ENCODE measurements around the gene LGR5.
"Not testable (repeated sequence)": the region's sequence is repeated elsewhere in the genome, so short reads cannot be mapped to it uniquely, and the experiment has no call there.

LGR5 gene

DNA sequence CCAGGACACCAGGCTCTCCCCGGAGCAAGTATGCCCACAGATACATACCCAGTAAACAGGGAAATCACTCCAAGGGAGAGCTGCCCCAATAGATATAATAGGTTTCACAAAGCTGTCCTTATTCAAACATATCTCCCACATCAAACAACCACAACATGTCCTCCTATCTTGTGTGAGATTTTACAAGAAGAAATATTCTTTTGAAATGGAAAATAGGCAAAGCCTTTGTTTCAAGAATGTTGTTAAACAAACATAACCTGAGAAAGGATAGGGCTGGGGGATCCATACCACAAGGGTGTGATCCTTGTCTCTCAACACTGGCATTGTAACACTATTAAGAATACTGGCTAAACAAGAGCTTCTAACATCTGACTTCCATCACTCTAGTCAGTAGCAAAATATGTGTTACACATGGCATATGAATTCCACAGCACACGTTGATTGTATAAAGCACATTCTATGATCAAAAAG is 32.9 kb downstream of the LGR5 start:
- DNase-seq (ENCODE audit: low read depth in 2 of 3, low spot score in 1 of 3), result no peak

DNA sequence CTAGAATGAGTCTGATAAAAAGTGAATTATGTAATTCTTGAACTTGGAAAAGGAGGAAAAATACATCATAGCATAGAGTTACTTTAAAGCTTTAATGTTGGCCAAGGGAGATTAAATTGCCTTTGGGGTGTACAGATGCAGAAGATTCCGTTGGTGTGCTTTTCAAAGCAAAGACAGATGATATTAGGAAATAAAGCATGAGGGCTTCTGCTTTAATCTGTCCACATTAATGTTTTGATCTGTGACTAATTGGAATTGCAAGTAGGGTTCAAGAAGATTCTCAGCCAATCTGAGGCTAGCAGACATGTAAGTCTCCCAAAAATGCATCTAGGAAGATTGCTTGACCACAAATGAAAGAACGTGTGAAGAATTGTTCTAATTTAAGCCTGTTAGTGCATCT is 35.2 kb downstream of the LGR5 start:
- no peak for DNase-seq (ENCODE audit: low read depth in 2 of 3, low spot score in 1 of 3)

DNA sequence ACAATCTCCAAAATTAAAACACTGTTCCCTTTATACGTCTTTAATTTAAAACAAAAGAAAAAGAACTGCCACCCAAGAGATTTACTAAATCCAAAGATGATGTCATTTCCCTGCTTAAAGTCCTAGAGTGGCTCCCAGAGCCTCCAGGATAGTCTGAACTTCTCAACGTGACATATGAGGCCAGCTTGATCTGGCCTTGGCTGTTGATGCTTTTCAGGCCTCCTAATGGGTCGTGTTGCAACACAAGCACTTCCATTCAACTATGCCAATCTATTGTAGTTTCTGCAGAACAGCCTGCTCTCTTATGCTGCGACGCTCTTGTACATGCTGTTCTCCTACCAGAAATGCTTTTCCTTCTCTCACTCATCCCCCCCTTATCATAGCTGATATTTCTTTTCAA is 35.7 kb downstream of the LGR5 start:
- DNase-seq (ENCODE audit: low read depth in 2 of 3, low spot score in 1 of 3), result no peak

DNA sequence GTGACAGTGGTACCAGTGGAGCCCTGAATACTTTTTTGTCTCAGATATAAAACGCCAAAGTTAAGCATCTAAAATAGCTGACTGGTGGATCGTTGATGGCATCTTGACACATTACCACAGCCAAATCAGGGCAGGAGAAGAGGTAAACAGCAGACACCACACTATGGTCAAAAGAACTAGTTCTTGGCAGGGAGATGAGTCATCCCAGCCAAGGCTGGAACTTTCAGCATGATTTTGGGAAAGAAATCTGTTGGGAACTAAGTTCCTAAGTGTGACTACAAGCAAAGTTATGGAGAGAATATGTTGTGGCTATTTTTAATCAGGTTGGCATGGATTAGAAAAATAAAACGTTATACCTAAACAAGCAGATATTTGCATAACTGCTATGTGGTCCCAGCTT is 36.9 kb downstream of the LGR5 start:
- DNase-seq (ENCODE audit: low read depth in 2 of 3, low spot score in 1 of 3), result no peak

DNA sequence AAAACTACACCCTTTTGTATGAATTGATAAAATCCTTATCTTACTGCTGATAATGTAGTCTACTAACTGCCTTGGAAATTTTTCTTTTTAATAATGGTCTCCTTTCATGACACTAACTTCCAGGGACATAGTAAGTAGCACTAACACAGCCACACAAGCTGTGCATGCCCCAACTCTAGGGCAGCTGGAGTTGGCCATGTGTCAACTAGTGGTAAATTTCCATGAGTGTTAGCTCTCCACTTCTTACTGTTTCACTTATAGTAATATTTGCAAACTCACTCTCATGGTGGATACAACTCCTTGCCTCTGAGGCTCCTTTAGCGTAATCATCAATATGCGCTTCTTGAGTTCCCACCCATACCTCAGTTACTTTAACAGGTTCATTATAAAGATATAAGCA is 38.0 kb downstream of the LGR5 start:
- DNase-seq (ENCODE audit: low read depth in 2 of 3, low spot score in 1 of 3), result no peak

DNA sequence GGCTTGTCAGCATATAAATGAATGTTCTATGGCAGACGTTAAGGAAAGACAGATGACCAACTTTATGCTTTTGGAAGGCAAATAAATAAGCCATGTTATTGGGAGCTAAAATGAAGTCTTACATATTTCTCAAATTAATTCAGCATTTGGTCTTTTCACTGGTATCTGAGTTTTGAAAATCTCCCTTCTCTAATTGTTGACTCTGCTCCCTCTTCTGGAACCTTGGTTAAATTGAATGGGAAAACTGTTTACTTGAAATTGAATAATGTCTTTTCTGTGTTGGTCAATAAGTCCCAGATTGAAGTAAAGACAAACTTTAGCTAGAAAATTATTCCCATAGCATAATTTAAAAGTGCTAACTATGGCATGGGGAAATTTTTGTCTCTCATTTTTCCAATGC is 38.7 kb downstream of the LGR5 start:
- DNase-seq (ENCODE audit: low read depth in 2 of 3, low spot score in 1 of 3), result no peak

DNA sequence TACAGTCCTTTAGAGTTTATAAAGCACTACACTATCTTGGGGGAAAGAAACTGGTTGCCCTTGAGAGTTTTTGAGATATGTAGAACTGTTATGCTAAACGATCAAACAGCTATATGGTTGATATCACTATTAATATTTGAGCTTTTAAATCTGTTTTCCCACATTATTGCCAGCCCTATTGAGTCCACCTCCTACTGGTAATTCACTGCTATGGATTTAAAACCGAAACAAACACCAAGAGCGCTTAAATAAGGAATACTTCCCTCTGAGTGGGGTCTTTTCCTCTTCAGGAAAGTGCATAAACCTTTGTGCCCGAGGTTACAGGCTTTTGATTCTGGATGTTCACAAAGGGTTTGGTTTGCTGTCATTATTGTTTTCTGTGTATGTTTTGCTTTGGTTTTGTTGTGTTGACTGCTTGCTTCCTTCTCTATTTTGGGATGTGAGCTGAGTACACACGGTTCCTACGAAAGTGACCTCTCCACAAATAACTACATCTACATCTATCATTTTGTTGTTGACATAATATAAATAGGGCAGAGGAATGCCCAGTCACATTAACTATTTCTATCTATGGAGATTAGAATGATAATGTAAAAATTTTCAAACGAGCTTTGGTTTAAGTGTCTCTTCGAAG is 44.8 kb downstream of the LGR5 start:
- DNase-seq (ENCODE audit: low read depth in 2 of 3, low spot score in 1 of 3), result no peak

DNA sequence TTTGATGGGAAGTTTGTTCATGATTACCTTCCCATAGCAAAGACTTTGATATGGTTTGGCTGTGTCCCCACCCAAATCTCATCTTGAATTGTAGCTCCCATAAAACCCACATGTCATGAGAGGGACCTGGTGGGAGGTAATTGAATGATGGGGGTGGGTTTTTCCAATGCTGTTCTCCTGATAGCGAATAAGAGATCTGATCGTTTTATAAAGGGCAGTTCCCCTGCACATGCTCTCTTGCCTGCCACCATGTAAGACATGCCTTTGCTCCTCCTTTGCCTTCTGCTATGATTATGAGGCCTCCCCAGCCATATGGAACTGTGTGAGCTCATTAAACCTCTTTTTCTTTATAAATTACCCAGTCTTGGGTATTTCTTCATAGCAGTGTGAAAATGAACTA is 51.2 kb downstream of the LGR5 start:
- not testable (repeated sequence) for DNase-seq (ENCODE audit: low read depth in 2 of 3, low spot score in 1 of 3)

DNA sequence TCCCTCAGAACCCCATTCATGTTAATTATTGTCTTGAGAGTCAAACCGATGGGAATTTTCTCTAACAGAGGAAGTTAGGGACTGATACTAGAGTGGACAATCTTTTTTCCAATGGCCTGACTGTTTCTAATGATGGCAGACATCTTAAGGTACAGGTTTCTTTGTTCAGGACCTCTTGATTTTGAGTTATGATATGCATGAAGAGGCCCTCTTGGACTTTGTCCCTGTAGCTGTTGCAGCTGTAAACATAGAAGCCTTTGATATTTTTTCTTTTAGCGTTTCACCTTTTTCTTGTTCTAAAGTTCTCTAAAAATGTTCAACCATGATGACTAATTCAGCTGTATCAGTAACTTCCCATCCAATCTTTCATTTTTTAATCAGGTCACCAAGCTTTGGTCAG is 53.0 kb downstream of the LGR5 start:
- no peak for DNase-seq (ENCODE audit: low read depth in 2 of 3, low spot score in 1 of 3)

DNA sequence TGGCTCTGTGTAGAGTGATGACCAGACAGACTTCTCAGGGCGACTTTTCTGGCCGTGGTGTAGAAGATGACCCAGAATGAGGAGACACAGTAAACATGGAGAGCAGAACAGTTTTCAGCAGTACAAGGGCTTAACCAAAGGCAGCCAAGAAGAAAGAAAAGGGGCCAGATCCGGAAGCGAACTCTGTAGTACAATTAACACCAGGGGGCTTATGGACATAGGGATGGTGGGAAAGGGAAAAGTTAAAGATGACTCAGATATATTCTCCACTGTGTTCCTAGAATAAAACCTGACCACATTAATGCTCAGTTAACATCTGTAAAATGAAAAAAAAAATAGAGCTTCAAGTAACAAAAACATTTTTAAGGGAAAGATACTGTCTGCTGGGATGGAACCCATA is 60.2 kb downstream of the LGR5 start:
- no peak for DNase-seq (ENCODE audit: low read depth in 2 of 3, low spot score in 1 of 3)

DNA sequence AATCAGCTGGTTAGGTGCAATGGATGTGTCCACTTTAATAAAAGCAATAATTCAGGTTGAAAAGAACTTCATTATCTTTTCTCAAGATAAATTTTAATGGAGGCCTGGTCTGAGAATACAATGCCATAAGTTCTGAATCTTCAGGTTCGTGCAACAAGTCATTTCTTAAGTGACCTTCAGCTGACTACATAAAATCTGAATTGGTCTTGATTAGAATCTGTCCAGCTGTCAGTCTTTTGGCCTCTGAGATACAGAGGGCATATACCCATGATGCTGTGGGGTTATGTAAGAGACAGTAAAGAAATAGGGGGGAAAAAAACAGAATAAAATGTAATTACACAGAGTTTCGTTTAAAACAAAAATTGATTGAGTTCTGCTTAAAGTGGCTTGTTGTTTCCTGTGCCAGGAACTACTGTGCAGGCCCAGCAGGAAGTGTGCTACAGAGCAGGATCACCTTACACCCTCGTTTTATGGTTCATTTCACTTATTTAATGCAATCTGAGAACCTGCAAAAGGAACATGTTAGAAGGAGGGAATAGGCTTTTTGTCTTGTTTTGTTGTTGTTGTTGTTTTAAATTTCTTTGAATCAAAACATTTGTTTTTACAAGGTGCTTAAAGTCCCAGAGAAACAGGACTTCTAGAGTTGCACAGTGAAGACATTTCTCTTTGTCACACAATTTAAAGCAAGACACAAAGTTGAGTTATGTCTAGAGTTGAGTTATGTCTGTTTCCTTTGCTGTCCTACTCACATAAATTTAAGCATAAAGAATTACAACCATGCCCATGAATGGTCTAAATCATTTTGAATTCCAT is 64.2 kb downstream of the LGR5 start:
- DNase-seq (ENCODE audit: low read depth in 2 of 3, low spot score in 1 of 3), result no peak

DNA sequence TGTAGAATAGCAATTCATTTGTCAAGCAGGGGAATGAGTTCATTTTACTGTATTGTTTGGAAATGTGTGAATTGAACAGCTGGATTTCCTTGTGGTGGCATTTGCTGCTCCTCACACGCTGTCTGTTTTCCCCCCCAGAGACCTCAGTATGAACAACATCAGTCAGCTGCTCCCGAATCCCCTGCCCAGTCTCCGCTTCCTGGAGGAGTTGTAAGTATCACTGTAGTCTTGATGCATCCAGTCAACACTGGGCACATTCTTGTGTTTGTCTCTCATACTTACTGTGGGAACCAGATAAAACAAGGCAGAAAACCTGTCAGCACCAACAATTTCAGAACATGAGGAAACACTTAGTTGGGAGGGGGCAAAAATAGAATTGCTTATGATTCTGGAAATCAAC is 64.9 kb downstream of the LGR5 start:
- DNase-seq (ENCODE audit: low read depth in 2 of 3, low spot score in 1 of 3), result no peak

DNA sequence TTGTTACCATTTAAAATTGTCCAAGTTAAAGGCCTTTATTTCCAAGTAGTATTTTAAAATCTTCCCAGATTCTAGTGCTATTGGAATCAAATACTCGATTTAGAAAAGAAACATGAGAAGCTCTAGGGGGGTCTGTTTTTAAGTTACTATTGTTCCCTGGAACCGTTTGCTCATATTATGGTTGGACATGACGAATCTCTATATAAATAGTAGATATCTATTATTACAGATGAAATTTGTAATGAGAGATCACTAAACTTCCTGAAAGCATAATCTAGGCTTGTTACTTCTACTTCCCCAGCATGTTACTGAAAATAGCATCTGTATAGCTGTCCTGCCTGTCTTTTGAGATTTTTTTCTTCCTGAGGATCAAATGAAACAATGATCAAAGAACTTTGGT is 70.1 kb downstream of the LGR5 start:
- no peak for DNase-seq (ENCODE audit: low read depth in 2 of 3, low spot score in 1 of 3)

DNA sequence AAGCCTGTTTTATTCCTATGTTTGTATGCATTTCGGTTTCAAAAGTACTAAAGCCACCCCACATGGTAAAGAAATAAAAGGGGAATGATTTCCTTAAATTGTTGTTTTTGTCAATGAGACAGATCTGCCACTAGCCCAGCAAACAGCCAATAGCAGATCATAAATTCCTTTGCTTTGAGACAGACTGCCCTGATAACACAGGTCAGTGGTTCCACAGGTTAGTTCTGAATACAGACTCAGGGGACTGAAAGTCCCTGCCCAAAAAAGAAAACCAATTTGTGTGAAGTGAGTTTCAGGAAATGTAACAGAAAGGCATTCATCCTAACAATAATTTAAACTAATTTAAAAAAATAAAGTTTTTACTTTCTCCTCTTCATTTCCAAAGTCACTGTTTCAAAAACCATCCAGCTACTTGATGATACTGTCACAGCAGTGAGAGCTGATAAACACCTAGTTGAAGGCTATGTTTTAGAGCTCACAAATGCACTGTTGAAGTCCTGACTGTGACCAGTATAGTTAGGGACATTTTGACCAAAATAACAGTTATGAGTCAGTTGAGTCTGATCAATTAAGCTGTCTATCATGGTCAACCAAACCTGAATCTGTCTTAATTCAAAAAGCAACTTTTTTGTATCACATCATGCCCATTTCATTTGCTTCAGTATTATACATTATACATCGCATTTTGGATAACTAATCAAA is 77.7 kb downstream of the LGR5 start:
- no peak for DNase-seq (ENCODE audit: low read depth in 2 of 3, low spot score in 1 of 3)

DNA sequence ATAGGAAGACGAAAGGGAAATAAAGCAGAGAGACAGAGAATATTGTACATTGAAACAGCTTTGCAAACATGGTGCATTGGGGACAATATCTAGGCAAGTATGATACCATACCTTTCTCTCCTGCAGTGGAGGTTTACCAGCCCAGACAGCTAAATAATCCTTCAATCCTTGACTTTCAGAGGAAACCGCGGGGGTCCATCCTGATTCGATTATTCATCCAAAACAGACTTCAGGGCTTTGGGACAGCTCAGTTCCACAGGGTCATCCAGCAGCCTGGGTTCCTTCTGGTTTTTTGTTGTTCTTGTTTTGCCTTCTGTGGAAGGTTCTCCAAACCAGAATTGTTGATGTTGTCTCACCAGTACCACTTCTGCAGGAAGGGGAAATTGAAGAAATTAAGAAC is 81.5 kb downstream of the LGR5 start:
- DNase-seq (ENCODE audit: low read depth in 2 of 3, low spot score in 1 of 3), result no peak

DNA sequence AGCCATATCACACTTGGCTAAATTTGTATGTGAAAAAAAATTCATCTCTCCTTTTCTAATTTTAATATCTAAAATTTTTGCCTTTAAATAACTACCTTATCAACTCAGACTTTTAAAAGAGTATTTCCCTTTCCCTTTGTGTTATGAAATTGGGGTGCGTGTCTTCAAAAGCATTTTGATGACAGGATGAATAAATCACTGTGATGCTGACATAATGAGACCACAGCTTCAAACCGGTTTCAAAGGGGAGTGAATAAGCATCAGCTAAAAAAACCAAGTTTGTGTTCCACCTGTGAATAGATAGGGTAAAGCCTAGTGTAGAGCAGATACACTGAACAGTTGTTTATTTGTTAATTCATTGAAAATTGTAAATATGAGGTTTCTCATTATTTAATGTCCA is 85.0 kb downstream of the LGR5 start:
- DNase-seq (ENCODE audit: low read depth in 2 of 3, low spot score in 1 of 3), result no peak

DNA sequence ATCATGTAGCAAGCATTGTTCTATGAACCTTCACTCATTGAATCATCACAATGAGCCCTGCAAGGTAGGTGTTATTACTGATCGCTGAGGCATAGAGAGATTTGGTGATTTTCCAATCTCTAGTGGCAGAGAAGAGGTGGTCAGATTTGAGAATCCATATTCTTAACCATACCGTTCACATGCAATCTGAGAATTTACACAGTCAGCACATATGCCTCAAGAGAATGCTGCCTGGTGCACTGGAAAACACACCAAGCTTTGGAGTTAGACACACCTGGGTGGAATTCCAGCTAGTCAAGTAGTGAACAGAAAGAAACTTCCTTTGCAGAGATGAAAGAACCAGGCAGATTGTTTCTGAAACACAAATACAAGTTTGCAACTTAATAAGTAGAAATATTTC is 94.1 kb downstream of the LGR5 start:
- no peak for DNase-seq (ENCODE audit: low read depth in 2 of 3, low spot score in 1 of 3)

DNA sequence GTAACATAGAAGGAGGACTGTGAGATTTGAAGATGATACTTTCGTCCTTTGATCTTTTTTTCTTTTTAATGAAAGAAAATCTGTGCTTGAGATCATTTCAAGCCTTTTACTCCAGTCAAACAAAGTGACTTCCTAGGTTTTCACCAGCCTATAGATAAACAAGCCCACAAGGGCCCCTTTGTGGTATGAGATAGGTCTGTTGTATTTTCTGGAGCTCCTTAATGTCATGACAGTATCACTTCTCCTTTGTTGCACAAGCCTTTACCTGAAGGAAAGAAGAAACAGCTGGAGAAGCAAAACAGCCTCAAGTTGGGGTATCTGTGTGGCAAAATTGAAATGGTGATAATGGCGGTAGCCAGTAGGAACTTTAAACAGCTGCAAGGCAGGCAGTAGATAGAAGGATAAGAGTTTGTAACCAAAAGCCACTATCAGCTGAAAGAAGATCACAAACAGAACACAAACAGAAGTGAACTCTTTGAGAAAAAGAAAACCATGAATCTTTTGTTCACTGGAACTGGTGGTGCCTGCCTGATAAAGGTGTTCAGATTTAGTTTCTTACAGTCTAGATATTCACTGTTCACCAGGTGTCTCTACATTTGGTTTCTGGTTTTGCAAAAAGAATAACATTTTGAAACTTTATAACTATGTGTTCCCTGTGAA is 96.8 kb downstream of the LGR5 start:
- no peak for DNase-seq (ENCODE audit: low read depth in 2 of 3, low spot score in 1 of 3)

DNA sequence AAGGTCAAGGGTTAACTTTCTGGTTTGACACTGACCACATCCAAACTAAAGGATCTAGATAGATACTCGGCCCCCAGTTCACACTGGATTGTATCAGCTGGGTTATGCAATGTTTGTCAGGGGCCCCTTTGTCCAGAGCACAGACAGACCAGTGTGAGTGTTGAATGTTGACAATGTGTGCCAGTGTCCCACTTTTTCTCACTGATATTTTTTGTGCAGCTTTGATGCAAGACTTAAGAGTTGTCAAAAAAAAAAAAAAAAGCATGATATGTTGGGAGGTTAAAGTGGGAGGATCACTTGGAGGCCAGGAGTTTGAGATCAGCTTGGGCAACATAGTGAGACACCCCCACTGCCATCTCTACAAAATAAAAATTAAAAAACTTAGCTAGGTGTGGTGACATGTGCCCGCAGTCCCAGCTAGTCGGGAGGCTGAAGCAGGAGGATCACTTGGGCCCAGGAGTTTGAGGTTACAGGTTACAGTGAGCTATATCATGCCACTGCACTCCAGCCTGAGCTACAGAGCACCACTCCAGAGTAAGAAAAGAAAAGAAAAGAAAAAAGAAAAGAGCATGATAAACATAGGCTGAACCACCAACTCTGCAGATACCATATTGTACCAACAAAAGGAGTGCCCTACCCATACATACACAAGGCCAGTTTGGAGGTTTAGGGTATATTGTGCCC is 97.5 kb downstream of the LGR5 start:
- no peak for DNase-seq (ENCODE audit: low read depth in 2 of 3, low spot score in 1 of 3)

DNA sequence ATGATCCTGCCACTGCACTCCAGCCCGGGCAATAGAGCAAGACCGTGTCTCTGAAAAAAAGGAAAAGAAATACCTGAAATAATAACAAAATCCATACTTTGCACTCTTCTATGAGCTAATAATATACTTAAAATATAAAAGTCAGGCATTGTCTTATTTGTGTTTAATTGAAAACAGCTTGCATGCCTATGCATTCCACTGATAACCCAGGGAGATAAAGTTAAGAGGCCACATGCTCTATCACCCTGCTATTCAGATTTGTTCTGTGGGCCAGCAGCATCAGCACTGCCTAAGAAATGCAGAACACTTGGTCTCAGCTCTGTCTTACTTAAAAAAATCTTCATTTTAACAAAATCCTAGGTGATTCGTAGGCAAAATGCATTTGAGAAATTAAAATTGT is 99.2 kb downstream of the LGR5 start:
- DNase-seq (ENCODE audit: low read depth in 2 of 3, low spot score in 1 of 3), result no peak

DNA sequence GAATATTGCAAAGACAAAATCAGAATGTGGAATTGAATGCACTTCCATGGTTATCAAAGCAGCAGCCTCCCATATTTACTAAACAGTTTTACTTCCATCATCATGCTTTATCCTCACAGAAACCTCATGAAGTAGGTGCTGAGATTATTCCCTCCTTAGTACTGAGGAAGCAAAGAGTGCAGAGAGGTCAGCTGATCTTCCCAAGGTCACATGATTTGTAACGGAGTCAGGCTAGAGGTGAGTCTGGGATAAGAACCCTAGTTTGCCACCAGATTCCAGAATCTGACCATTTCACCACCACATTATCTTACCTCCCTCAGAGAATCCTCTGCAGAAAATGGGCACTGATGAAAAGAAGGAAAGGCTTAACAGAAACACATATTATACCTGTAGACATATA is 102.0 kb downstream of the LGR5 start:
- no peak for DNase-seq (ENCODE audit: low read depth in 2 of 3, low spot score in 1 of 3)
